GM15510 (cell line): ENCODE results near the gene PSMC3IP.

Experiments used
- POLR2A ChIP-seq: IDR thresholded peaks from 3 replicates; pipeline ENCODE4 v1.6.1; 2011; ENCODE audit warnings: borderline replicate concordance; ENCODE audit not compliant: insufficient read length; ENCODE audit errors: extremely low read depth

The PSMC3IP gene, protein sequence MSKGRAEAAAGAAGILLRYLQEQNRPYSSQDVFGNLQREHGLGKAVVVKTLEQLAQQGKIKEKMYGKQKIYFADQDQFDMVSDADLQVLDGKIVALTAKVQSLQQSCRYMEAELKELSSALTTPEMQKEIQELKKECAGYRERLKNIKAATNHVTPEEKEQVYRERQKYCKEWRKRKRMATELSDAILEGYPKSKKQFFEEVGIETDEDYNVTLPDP

DNA sequence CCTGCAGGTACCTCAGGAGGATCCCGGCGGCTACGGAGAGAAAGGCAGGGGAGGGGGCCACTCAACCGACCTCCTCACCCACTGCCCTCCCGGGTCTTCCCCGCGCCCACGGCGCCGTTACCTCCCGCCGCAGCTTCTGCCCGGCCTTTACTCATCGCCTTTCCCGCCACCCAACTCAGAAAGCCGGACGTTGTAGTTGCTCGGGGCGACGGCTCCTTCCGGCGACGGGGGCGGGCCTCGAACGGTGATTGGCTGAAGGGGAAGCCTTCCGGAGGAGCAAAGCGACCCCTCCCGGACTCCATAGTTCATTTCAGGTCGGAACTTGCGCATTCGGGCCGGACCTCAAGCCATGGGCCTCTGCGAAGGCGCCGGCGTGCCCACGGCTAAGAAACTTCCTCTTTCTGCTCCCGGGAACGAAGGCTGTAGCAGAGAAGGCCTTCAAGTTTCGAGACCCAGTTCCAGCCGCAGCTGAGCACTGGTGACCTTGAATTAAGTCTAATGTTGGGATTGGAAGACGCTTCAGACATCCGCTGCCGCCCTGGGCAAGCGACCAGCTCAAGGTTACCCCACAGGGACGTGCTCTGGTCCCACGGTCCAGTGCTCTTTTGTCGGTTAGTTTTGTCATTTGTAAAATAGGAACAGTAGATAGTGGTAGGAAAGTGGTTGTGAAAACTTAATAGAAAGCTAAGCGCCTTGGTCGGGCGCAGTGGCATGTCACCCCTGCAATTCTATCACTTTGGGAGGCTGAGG, at the start of gene PSMC3IP:
Gene PSMC3IP, minus strand, starts transcription at position 198 of the 750 bp plus-strand sequence. Its CDS starts 43 bp downstream, at position 155.
- peak; percentile 73 for TF ChIP-seq POLR2A

DNA sequence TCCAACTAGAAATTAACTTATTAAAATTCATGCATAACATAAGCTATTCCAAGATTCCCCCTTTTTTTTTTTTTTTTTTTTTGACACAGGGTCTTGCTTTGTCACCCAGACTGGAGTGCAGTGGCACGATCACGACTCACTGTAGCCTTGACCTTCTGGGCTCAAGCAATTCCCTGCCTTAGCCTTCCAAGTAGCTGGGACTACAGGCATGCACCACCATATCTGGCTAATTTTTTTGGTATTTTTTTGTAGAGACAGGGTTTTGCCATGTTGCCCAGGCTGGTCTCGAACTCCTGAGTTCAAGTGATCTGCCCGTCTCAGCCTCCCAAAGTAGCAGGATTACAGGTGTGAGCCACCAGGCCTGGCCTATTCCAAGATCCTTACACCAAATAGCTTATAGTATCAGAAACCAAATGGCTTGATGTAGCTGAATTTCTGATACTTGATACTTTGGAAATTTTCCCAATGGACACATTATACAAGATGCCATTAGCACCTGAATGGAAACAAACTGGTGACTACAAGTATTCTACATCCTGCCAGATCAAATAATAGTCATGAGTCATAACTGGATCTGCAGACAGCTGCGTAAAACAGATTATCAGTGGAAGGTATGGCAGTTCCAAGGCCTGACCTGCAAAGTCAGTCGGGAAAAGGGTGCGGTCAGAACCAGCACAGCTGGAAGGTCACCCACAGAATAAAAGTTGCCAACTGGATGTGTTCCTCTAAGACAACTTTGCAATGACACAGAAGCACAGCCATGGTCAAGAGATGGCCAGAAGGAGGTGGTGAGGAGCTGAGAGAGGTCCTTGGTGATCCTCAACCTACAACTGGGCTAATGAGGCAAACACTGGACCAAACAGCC, 46.4 kb upstream of the PSMC3IP start:
- no peak for TF ChIP-seq POLR2A

DNA sequence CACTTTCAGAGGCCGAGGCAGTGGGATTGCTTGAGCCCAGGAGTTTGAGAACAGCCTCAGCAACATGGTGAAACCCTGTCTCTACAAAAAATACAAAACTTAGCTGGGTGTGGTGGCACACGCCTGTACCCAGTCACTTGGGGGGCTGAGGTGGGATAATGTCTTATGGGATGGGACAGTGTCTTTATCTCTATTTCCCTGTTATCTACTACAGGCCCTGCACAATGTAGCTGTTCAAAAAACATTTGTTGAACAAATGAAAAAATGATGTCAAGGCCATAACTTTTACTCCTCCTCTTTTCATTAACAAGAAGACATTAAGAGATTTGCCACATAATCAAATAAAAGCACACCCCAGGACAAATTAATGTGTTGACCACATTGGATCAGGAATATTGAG, 45.7 kb upstream of the PSMC3IP start:
- TF ChIP-seq POLR2A: no peak

DNA sequence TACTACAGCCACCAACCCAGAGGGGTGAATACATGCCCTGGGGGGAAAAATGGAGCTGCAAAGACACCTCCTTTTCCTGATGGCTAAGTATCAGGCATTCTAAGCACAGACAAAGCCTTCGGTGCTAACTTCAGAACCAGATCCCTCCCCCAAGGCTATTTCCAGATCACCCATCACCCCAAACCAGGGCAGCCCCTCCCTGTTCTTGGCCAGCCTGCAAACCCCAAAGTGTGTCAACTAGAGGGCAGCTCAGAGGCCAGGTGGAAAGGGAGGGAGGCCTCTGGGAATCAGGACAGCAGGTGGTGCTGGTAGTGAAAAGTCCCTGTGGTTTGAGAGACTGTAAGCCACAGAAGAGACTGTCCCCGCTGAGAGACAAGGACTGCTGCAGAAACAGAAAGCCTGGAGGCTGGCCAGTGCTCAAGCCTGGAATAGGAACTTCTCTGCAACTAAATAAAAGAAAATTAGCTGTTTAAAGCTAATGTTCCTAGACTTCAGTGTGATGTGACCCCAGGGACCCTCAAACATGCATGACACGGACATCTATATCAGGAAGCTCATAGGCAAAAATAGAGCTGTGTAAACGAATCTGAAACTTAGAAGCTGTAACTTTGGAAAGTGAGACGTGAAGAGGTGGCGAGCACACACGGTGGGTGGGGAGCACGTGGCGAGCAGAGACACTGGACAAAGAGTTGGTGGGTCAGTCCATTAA, 41.1 kb upstream of the PSMC3IP start:
- no peak for TF ChIP-seq POLR2A

DNA sequence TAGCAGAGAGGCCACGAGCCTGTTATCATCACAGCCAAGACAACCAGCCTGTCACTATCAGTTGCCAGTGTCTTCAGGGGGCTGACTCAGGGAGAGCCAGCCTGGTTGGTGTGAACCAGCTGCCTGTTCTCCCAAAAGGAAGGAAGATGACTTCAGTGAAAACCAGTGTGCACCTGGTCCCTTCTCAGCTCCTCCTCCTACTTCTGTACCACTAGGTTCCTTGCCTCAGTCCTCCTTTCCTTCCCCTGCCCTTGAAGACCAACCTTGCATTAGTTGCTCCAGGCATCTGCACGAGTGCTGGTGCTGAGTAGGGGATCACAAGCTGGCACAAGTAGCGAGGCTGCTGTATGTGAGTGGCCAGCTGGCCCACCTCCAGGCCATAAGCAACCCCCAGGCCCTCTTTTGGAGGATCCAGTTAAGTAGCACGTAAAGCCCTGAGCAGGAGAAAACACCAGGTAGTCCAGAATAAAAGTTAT, 40.5 kb upstream of the PSMC3IP start:
- peak; percentile 30 for TF ChIP-seq POLR2A

DNA sequence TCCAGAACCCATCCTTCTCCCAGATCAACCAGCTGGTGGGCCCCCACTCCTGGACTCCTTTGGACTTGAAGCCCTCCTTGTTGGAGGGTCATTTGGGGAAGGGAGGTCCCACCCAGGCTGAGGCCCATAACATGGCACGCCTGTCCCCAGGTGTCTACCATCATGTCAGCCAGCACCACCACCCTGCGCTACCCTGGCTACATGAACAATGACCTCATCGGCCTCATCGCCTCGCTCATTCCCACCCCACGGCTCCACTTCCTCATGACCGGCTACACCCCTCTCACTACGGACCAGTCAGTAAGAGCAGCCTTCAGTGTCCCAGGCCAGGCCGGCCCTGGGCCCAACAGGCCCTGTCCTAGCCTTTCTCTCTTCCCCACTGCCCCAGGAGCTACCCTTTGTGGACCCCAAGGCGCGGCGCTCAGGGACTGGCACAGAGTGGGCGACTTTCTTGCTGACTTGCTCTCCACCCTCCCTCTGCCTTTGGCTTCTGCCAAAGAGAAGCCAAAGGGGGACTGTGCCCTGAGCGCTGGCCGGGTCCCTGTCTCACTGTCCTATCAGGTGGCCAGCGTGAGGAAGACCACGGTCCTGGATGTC, 36.3 kb upstream of the PSMC3IP start:
- no peak for TF ChIP-seq POLR2A

DNA sequence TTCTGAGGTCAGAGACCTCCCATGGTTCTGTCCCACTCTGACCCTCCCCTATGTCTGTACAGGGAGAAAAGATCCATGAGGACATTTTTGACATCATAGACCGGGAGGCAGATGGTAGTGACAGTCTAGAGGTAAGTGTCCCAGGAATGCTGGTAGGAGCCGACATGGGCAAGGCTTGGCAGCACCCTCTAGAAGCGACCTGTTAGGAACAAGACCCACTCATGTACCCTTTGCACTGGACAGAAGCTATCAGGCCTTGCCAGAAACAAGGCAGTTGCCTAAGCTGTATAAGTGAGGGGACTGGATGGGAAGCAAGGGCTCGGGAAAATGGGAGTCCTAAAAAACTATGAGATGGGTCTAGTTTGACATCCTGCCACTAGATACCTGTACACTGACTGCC, 34.5 kb upstream of the PSMC3IP start:
- TF ChIP-seq POLR2A: no peak

DNA sequence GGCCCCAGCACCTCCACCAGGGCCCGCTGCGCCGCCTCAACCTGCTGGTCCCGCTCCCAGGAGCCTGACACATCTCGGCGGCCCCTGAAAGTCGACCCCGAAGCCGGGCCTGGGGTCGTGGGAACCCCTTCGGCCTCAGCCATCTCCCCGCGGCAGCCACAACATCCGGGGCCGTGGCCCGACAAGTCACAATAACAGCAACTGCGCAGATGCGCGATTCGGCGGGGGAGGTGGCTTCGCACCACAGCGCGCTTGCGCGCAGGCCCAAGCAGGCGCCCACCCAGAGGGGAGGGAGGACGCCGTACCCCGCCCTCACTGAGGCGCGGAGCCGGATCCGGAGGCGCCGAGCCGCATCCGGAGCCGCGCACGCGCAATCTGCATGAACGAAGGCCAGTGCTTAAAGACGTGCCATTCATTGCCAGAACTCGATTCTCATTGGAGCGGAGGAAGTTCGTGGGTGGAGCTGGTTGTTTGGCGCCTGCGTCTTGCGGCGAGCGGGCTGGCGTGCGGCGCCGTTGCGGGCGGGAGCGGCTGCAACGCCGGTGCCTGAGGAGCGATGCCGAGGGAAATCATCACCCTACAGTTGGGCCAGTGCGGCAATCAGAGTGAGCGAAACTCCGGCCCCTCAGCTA, 31.8 kb upstream of the PSMC3IP start, which contains the start of the genes RETREG3 and TUBG1:
Gene RETREG3, minus strand, starts transcription at position 193 of the 632 bp plus-strand sequence. Its CDS starts 50 bp downstream, at position 143.
Gene TUBG1, plus strand, starts transcription at position 502 of the 632 bp plus-strand sequence. Its CDS starts 55 bp downstream, at position 557.
- peak; percentile 86 for TF ChIP-seq POLR2A

DNA sequence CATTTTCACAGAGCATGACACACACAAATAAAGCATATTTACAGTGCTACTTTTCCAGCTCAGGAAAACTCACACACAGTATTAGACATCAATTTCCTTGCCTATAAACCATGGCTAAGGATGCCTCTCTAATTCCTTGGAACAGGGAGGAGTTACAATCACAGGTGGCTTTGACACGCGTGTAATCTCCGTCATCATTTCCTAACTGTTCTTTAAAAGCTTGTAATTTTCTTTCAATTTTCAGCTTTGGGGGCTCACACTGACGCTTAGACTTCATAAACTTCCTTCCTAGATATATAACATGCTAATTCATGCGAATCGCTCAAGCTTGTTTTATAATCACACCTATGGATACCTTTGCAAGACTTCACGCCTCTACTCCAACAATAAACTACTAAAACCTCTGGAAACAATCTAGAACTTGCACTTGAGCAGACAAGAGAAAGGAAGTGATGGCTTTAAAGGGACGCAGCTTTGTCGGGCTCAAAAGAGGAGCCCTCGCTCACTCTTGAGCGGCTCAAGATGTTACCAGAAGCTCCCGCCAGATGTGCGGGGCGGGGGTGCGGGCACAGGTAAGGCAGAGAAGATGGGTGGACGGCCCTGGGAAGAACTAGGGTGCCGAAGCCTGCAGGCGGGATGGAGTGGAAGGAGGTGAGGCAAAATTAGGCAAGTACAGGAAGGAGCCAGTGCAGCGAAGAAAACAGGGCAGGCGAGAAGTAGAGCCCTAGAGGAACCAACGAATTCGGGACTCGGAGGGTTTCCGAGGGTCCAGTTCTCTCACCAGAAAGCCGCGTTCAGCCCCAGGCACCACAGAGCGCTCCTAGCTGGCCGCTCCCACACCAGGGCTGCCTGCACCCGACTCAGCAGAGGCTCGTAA, 31.0 kb upstream of the PSMC3IP start:
- no peak for TF ChIP-seq POLR2A

DNA sequence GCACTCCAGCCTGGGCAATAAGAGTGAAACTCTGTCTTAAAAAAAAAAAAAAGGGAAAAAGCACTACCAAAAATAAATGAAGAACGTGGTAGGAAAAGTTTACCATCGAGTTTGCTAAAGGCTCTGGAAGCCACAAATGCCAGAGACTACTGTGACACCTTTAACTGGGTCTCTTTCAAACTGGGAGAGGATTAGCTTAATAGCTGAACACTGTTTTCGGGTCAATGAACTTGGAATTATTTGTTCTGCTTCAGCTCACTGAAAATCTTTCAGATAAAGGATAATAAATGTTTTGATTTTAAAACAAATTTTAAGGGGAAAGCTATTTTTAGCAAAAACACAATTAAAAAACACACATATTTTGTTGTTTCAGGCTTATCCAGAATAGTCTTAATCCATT, 30.2 kb upstream of the PSMC3IP start:
- no peak for TF ChIP-seq POLR2A

DNA sequence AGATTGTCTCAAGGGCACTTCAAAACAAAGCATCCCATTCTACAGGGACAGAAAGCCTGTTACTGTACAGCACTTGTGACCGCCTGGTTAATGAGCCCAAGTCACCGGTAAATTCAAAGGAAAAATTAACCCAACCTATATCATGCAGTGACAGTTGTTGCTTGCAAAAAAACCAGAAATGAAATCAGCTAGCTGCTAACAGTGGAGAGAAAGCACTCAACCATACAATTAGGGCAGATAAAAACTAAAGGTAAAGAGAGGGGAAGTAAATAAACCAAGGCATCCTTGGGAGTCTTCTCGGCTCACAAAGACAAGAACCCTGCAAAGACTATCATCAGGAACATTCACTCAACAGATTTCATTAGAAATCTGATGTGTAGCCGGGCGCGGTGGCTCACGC, 25.8 kb upstream of the PSMC3IP start:
- TF ChIP-seq POLR2A: no peak

DNA sequence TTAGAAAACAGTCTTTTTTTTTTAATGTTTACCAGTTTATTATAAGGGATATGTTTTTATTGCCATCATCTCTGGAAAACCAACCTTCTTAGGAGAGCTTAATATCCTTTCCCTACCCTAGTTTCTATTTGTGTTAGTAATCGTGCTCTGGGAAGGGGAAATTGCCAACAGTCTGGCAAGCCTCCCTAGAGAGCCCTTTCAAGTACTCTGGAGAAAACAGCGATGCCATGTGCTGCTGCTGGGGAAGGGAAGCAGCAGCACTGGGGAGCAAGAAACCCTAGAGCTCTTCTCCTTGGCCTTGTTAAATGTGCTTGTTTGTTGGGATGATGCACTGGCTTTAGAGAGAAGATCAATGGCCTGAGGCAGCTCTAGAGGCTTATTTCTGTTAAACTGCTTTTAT, 21.4 kb upstream of the PSMC3IP start:
- no peak for TF ChIP-seq POLR2A

DNA sequence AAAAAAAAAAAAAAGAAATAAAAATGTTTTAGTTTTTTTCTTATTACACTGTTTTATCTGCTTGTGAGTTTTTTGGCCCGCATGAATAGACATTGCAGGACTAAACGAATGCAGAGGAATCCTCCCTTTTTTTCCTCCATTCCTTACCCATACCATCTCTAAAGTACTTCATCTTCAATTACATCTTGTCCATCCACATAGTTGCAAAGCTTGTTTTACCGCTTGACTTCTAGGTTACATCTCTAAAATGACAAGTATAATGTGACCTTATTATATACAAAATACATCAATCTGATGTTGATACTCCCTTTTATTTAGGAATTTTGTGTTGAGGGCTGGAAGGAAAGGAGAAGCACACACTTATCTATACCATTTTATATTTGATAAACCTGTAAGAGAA, 18.9 kb upstream of the PSMC3IP start:
- no peak for TF ChIP-seq POLR2A

DNA sequence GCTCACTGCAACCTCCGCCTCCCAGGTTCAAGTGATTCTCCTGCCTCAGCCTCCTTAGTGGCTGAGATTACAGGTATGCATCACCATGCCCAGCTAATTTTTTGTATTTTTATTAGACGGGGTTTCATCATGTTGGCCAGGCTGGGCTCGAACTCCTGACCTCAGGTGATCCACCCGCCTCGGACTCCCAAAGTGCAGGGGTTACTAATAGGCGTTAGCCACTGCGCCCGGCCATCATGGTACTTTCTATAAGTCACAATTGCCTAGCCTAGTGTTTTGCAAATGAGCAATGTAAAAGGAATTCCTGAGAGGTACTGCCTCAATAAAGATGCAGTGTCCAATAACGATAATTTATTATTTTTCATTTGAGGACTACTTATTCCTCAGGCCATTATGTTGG, 13.9 kb upstream of the PSMC3IP start:
- no peak for TF ChIP-seq POLR2A
